Measurements from ENCODE around the gene ACAN.

DNA sequence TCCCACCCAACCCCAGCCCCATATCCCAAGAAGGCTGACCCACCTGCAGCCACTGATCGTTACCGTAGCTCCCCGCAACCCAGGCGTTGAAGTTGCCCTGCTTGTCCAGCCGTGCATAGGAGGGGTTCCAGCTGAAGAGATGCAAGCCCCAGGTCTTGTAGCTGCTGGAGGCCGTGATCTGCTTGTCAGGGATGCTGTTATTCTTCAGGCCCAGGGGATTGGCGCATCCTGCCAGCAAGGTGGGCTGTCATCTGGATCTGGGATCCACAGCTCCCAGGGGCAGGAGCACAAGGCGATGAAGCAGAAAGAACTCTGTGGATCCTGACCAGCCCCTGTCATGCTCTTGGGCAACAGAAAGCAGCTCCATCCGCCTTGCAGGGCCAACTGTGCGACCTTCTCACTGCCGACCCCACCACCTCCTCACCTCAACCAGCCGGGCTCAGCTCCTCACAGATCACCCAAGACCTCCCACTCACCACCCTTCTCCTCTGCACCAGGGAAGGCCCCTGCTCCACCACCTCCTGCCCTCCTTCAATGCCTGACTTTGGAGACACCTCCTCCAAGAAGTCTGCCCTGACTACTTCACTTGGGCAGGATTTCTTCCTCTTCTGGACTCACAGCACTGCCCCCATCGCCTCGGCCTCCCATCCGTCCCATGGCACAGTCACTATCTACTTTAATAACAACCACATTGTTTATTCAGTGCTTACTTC lies 98.4 kb downstream of the ACAN start:
- TF ChIP-seq POLR2AphosphoS5 (IDR thresholded peaks at IDR 0.05; ENCODE audit: low read depth, low read length) (no peak), REST (IDR thresholded peaks at IDR 0.05; ENCODE audit: insufficient read depth in 1 of 2, low read depth in 2 of 2, low read length in 2 of 2) (no peak), TAF1 (IDR thresholded peaks at IDR 0.05; ENCODE audit: borderline replicate concordance, insufficient read depth, low read length) (no peak), SIN3A (IDR thresholded peaks at IDR 0.05; ENCODE audit: borderline replicate concordance, insufficient read depth, low read length) (no peak), FOXP2 (optimal IDR thresholded peaks at IDR 0.05; ENCODE audit: borderline replicate concordance, extremely low read depth, extremely low read length, insufficient read depth) (no peak)

Measured in PFSK-1 (cell line).